CD4-positive, CD25-positive, alpha-beta regulatory T cell (primary cell): Measurements from ENCODE around the gene TUBGCP6. TPM values are rescaled to one million over a fixed set of nuclear protein-coding genes. Genes with fewer than 3 reads are reported as not detected.

ENCODE experiments used
- ATAC-seq, 2 donors: fragments of 150-1000 bp; cut with Tn5 transposase; one replicate each; pipeline ENCODE4 v1.10.0; 2021; ENCODE audit warnings: low read depth in 2 of 2, moderate number of reproducible peaks in 2 of 2, moderate library complexity in 1 of 2
- DNase-seq, 3 donors: peaks; one replicate each; pipeline versions ENCODE4 v3.0.0 to v3.0.0-alpha.2; 2012 to 2022; ENCODE audit warnings: mixed read lengths in 1 of 3
- H3K27ac ChIP-seq: one replicate; pipeline ENCODE4 v1.7.0; 2013; ENCODE audit warnings: mild to moderate bottlenecking, low read length; ENCODE audit not compliant: insufficient read depth, poor library complexity, severe bottlenecking
- H3K27me3 ChIP-seq: one replicate; pipeline ENCODE4 v1.7.0; 2013; ENCODE audit warnings: low read length; ENCODE audit not compliant: control insufficient read depth, insufficient read depth
- H3K36me3 ChIP-seq: one replicate; pipeline ENCODE4 v1.7.0; 2013; ENCODE audit warnings: mild to moderate bottlenecking, low read length, moderate library complexity; ENCODE audit not compliant: control insufficient read depth, insufficient read depth
- H3K4me1 ChIP-seq: 2 replicates; pipeline ENCODE4 v1.7.0; 2013; ENCODE audit warnings: mild to moderate bottlenecking, low read length; ENCODE audit not compliant: insufficient read depth, control insufficient read depth, poor library complexity, severe bottlenecking
- H3K4me3 ChIP-seq: one replicate; pipeline ENCODE4 v1.7.0; 2013; ENCODE audit warnings: low read depth, mild to moderate bottlenecking, low read length, moderate library complexity
- H3K9me3 ChIP-seq, 2 experiments: 1 replicate in 1 of 2; 2 replicates in 1 of 2; pipeline ENCODE4 v1.7.0; 2013; ENCODE audit warnings: low read length in 2 of 2, mild to moderate bottlenecking in 1 of 2, moderate library complexity in 1 of 2; ENCODE audit not compliant: control insufficient read depth in 2 of 2
- H3K27ac Mint-ChIP-seq, 3 donors: one replicate each; pipeline ENCODE4 v1.8.0; 2020 to 2022; ENCODE audit warnings: mild to moderate bottlenecking in 3 of 3, mixed read lengths in 3 of 3, moderate library complexity in 2 of 3
- H3K27me3 Mint-ChIP-seq: one replicate; pipeline ENCODE4 v1.8.0; 2022; ENCODE audit warnings: mild to moderate bottlenecking, mixed read lengths
- H3K36me3 Mint-ChIP-seq: one replicate; pipeline ENCODE4 v1.8.0; 2020; ENCODE audit warnings: mixed read lengths
- H3K4me1 Mint-ChIP-seq, 4 donors: one replicate each; pipeline ENCODE4 v1.8.0; 2020 to 2022; ENCODE audit warnings: mixed read lengths in 4 of 4, mild to moderate bottlenecking in 1 of 4
- H3K4me3 Mint-ChIP-seq, 4 donors: one replicate each; pipeline ENCODE4 v1.8.0; 2020 to 2022; ENCODE audit warnings: mild to moderate bottlenecking in 4 of 4, mixed read lengths in 4 of 4, moderate library complexity in 3 of 4
- H3K9me3 Mint-ChIP-seq, 7 donors: one replicate each; pipeline ENCODE4 v1.8.0; 2020 to 2022; ENCODE audit warnings: mixed read lengths in 7 of 7, mild to moderate bottlenecking in 3 of 7, moderate library complexity in 2 of 7
- polyA plus RNA-seq, 4 donors: library from polyadenylated mRNA; unstranded; fragments of 300-500 nt; fragmentation: Illumina TruSeq; gene quantifications; one replicate each; pipeline ENCODE4 v1.2.3, GENCODE V29; 2021
- total RNA-seq: library from RNA; stranded (reverse); gene quantifications from one replicate; pipeline ENCODE4 v1.2.3, GENCODE V29; 2022

The TUBGCP6 gene
- total and polyA plus RNA-seq, 5 donors from 2014 or later, result 14.0 to 132 (median 14.2) TPM

DNA sequence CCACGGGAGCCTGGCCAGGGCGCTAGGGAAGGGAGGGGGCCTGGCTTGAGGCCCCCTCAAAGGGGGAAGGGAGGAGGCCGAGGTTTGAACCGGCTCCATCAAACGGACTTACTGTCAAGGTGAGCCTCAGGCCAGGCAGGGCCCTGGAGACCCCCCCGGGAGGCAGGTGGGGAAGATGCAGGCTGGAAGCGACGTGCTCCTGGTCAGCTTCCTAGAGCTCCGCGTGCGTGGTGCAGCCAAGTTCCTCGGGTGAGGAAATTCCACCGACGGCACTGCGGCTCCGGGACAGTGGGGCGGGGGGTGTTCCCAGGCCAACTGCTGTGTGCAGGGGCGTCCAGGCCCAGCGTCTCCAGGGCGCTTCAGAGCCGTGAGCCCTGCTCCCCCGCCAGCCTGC lies 66.4 kb downstream of the TUBGCP6 start:
- Mint-ChIP-seq H3K27me3 (peaks cover 5% of the 10 kb centered on the region), H3K9me3 (no peaks in the 10 kb centered on the region), H3K27ac (no peak overlapping the region), H3K4me1 (peaks cover 0 to 4% (median under 1%) of the 10 kb centered on the region in 4 donors), H3K4me3 (no peak overlapping the region), H3K36me3 (no peaks in the 10 kb centered on the region)
- Histone ChIP-seq H3K4me3 (no peak overlapping the region), H3K36me3 (no peaks in the 10 kb centered on the region), H3K27me3 (no peaks in the 10 kb centered on the region), H3K9me3 (no peaks in the 10 kb centered on the region), H3K4me1 (no peaks in the 10 kb centered on the region), H3K27ac (no peak overlapping the region)
- DNase-seq, result no peak
- ATAC-seq, result no peak

DNA sequence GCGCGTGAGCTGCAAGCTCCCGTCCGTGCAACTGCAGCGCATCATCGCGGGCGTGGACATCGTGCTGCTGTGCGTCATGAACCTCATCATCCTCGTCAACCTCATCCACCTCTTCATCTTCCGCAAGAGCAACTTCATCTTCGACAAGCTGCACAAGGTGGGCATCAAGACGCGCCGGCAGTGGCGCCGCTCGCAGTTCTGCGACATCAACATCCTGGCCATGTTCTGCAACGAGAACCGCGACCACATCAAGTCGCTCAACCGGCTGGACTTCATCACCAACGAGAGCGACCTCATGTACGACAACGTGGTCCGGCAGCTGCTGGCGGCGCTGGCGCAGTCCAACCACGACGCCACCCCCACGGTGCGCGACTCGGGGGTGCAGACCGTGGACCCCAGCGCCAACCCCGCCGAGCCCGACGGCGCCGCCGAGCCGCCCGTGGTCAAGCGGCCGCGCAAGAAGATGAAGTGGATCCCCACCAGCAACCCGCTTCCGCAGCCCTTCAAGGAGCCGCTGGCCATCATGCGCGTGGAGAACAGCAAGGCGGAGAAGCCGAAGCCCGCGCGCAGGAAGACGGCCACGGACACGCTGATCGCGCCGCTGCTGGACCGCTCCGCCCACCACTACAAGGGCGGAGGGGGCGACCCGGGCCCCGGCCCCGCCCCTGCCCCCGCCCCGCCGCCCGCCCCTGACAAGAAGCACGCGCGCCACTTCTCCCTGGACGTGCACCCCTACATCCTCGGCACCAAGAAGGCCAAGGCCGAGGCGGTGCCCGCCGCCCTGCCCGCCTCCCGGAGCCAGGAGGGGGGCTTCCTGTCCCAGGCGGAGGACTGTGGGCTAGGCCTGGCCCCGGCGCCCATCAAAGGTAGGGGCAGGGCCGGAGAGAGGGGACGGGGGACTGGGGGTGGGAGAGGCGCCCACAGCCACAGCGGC lies 67.0 kb downstream of the TUBGCP6 start:
- H3K4me3 ChIP-seq, result no peak overlapping the region
- DNase-seq, result no peak
- no peaks in the 10 kb centered on the region for H3K9me3 ChIP-seq
- no peaks in the 10 kb centered on the region for H3K9me3 Mint-ChIP-seq
- H3K4me1 ChIP-seq, result no peaks in the 10 kb centered on the region
- peaks cover 0 to 4% (median under 1%) of the 10 kb centered on the region in 4 donors for H3K4me1 Mint-ChIP-seq
- H3K4me3 Mint-ChIP-seq, result no peak overlapping the region
- H3K27me3 ChIP-seq, result no peaks in the 10 kb centered on the region
- ATAC-seq, result no peak
- no peaks in the 10 kb centered on the region for H3K36me3 ChIP-seq
- H3K27me3 Mint-ChIP-seq, result peaks cover 12% of the 10 kb centered on the region
- H3K36me3 Mint-ChIP-seq, result no peaks in the 10 kb centered on the region
- no peak overlapping the region for H3K27ac Mint-ChIP-seq
- no peak overlapping the region for H3K27ac ChIP-seq

DNA sequence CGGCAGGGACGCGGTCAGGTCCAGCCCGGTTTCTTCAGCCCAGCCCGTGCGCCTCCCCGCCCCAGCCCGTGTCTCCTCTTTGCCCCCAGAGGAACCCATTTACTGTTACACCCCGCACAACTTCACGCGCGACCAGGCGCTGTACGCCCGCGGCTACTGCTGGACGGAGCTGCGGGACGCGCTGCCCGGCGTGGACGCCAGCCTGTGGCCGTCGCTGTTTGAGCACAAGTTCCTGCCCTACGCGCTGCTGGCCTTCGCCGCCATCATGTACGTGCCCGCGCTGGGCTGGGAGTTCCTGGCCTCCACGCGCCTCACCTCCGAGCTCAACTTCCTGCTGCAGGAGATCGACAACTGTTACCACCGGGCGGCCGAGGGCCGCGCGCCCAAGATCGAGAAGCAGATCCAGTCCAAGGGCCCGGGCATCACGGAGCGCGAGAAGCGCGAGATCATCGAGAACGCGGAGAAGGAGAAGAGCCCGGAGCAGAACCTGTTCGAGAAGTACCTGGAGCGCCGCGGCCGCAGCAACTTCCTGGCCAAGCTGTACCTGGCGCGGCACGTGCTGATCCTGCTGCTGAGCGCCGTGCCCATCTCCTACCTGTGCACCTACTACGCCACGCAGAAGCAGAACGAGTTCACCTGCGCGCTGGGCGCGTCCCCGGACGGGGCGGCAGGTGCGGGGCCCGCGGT lies 67.8 kb downstream of the TUBGCP6 start:
- Mint-ChIP-seq H3K36me3 (no peaks in the 10 kb centered on the region), H3K4me3 (no peak overlapping the region), H3K27ac (no peak overlapping the region), H3K27me3 (peaks cover 20% of the 10 kb centered on the region), H3K4me1 (peaks cover 0 to 4% (median under 1%) of the 10 kb centered on the region in 4 donors), H3K9me3 (no peaks in the 10 kb centered on the region)
- Histone ChIP-seq H3K9me3 (no peaks in the 10 kb centered on the region), H3K36me3 (no peaks in the 10 kb centered on the region), H3K27me3 (no peaks in the 10 kb centered on the region), H3K27ac (no peak overlapping the region), H3K4me1 (no peaks in the 10 kb centered on the region), H3K4me3 (no peak overlapping the region)
- DNase-seq, result no peak
- no peak for ATAC-seq

DNA sequence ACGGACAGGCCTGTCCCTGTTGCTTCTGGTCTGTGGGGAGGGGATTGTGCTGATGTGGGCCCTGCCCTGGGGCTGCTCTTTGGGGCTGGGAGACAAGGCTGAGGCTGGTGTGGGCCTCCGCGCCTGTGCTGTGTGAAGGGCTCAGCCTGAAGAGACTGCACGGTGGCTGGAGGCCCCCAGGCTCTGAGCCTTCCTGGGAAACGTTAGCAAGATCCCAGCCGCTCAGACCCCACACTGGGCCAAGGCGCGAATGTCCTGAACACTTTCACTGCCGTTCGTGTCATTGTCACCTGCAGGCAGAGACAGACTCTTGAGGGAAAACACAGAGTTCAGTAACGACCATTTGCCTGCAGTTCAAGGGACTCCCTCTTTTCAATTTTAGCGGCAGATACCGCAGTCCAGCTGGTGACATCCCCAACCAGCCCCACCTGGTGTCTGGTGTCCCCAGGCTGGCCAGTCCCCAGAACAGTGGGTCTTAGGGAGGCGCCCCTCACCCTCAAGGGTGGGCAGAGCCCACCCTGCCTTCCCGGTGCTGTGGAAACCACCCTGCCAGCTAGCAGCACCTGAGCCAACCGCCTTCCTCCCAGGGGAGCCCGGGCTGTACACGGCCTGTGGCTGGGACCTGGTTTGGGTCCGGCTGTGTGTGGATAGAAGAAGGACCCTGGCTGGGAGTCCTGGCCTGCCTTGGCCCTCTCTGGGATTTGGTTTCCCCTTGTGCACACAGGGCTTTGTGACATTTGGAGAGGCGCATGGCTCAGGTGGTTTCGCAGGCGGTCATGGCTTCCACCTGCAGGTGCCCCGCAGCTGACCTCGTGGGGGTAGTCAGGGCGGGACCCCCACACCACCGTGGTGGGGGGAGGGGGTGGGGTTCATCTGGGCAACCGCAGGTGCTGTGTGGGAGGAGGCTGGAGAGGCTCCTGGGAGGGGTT lies 68.6 kb downstream of the TUBGCP6 start:
- H3K27ac Mint-ChIP-seq, result no peak overlapping the region
- Histone ChIP-seq H3K9me3 (no peaks in the 10 kb centered on the region), H3K4me3 (no peak overlapping the region), H3K36me3 (no peaks in the 10 kb centered on the region), H3K27ac (no peak overlapping the region), H3K27me3 (no peaks in the 10 kb centered on the region), H3K4me1 (no peaks in the 10 kb centered on the region)
- H3K36me3 Mint-ChIP-seq, result no peaks in the 10 kb centered on the region
- H3K9me3 Mint-ChIP-seq, result no peaks in the 10 kb centered on the region
- DNase-seq (no peak), ATAC-seq (no peak)
- peaks cover 24% of the 10 kb centered on the region for H3K27me3 Mint-ChIP-seq
- H3K4me1 Mint-ChIP-seq, result peaks cover 0 to 4% (median under 1%) of the 10 kb centered on the region in 4 donors
- H3K4me3 Mint-ChIP-seq, result no peak overlapping the region

DNA sequence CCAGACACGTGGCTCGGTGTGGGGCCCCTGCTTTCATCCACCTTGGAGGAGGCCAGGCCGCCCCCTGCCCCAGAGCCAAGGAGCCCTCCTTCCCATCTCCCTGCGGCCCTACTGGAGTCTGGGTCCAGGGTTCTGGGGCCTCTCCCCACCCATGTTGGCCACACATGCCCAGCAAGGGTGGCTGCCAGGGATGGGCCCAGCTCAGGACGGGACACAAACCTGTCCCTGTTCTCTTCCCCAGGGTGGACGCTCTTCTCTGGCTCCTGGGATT lies 69.7 kb downstream of the TUBGCP6 start:
- Histone ChIP-seq H3K4me3 (no peak overlapping the region), H3K4me1 (no peaks in the 10 kb centered on the region), H3K27me3 (no peaks in the 10 kb centered on the region), H3K36me3 (no peaks in the 10 kb centered on the region), H3K9me3 (no peaks in the 10 kb centered on the region), H3K27ac (no peak overlapping the region)
- H3K4me1 Mint-ChIP-seq, result peaks cover 0 to 7% (median under 1%) of the 10 kb centered on the region in 4 donors
- no peaks in the 10 kb centered on the region for H3K9me3 Mint-ChIP-seq
- ATAC-seq (no peak), DNase-seq (no peak)
- no peak overlapping the region for H3K4me3 Mint-ChIP-seq
- H3K27ac Mint-ChIP-seq, result no peak overlapping the region
- peaks cover 28% of the 10 kb centered on the region for H3K27me3 Mint-ChIP-seq
- no peaks in the 10 kb centered on the region for H3K36me3 Mint-ChIP-seq

DNA sequence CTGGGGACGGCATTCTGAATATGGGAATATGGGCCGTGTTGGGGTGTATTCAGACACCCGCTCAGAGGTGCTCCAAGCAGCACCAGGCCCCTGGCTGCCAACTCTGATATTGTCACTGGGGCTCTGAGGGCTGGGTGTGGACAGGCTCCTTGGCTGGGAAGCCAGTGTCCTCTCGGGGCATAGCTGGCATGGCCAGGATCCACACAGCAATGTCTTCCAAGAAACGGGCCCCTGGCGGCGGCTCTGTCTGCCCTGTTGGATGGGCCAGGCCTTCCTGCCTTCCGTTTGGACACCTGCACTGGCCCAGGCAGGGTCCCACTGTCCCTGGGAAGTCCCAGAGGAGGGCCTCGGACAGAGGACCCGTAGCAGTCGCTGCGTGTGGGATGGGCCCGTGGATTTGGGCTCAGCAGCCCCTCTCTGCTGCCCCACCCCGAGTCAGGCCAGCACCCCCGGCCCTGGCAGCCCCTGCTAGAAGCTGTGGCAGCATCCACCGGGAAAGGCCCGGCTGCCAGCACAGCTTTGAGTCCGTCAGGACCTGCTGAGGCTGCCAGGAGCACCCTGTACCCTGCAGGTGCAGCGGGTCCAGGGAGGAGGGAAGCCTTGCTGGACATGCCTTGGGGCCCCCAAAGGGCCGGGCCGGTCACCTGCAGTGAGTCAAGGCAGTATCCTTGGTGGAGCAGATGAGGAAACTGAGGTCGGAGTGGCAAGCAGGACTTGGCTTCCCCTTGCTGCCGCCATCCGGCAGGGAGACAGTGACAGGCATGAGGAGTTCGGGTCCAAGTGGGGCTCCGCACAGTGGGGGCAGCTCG lies 70.2 kb downstream of the TUBGCP6 start:
- Mint-ChIP-seq H3K4me3 (no peak overlapping the region), H3K27ac (no peak overlapping the region), H3K36me3 (no peaks in the 10 kb centered on the region), H3K9me3 (no peaks in the 10 kb centered on the region), H3K27me3 (peaks cover 28% of the 10 kb centered on the region), H3K4me1 (peaks cover 0 to 4% (median 0%) of the 10 kb centered on the region in 4 donors)
- no peaks in the 10 kb centered on the region for H3K36me3 ChIP-seq
- no peak overlapping the region for H3K27ac ChIP-seq
- no peaks in the 10 kb centered on the region for H3K9me3 ChIP-seq
- no peaks in the 10 kb centered on the region for H3K27me3 ChIP-seq
- H3K4me1 ChIP-seq, result no peaks in the 10 kb centered on the region
- no peak for DNase-seq
- no peak for ATAC-seq
- H3K4me3 ChIP-seq, result no peak overlapping the region

DNA sequence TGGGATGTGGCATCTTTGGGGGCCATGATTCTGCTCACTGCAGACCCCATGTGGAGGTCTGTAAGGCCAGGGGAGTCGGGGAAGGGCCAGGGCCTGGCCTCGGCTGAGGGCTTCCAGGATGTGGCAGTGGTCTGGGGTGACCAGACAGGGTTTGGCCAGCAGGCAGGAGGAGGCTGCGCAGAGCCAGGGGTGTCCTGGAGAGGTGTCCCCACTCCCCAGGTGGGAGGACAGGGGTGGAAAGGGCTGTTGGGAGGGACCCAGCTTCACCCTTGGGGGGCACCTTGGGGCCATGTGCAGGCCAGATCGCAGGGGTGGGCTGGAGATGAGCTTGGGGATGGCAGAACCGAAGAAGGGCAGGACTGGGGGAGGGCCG lies 70.9 kb downstream of the TUBGCP6 start:
- Histone ChIP-seq H3K27me3 (peaks cover 2% of the 10 kb centered on the region), H3K27ac (no peak overlapping the region), H3K9me3 (no peaks in the 10 kb centered on the region), H3K4me1 (no peaks in the 10 kb centered on the region), H3K4me3 (no peak overlapping the region), H3K36me3 (no peaks in the 10 kb centered on the region)
- Mint-ChIP-seq H3K4me1 (peaks cover 0 to 6% (median 1%) of the 10 kb centered on the region in 4 donors), H3K4me3 (no peak overlapping the region), H3K36me3 (no peaks in the 10 kb centered on the region), H3K27ac (no peak overlapping the region), H3K27me3 (peaks cover 34% of the 10 kb centered on the region), H3K9me3 (no peaks in the 10 kb centered on the region)
- DNase-seq (no peak), ATAC-seq (no peak)
